Measurements from ENCODE around the gene TANK.
"Not testable (repeated sequence)": the region's sequence is repeated elsewhere in the genome, so short reads cannot be mapped to it uniquely, and the experiment has no call there.

Gene TANK

GRCh38 chr2:161233858-161234431 is 73.7 kb downstream of the TANK start:
- Histone ChIP-seq H3K36me3 (ENCODE audit: control insufficient read depth, insufficient read depth, low read length) (peaks cover 13% of the 10 kb centered on the region), H3K4me1 (ENCODE audit: control insufficient read depth, insufficient read depth, low read length) (peaks cover 9% of the 10 kb centered on the region), H3K9ac (ENCODE audit: low read length) (no peak overlapping the region), H3K9me3 (ENCODE audit: control insufficient read depth, insufficient read depth, low read depth, low read length) (no peaks in the 10 kb centered on the region), H3K4me3 (ENCODE audit: low read depth, low read length) (no peak overlapping the region), H3K27me3 (ENCODE audit: control insufficient read depth, insufficient read depth, low read length) (peaks cover 17% of the 10 kb centered on the region), H3K27ac (ENCODE audit: low read depth, low read length) (no peak overlapping the region)

- no peaks in the 10 kb centered on the region for H3K9me3 ChIP-seq (ENCODE audit: control insufficient read depth, insufficient read depth, low read depth, low read length)
- peaks cover 10% of the 10 kb centered on the region for H3K36me3 ChIP-seq (ENCODE audit: control insufficient read depth, insufficient read depth, low read length)
- H3K27me3 ChIP-seq (ENCODE audit: control insufficient read depth, insufficient read depth, low read length), result peaks cover 20% of the 10 kb centered on the region
- no peak overlapping the region for H3K4me3 ChIP-seq (ENCODE audit: low read depth, low read length)
- no peak overlapping the region for H3K9ac ChIP-seq (ENCODE audit: low read length)
- no peak overlapping the region for H3K27ac ChIP-seq (ENCODE audit: low read depth, low read length)
- H3K4me1 ChIP-seq (ENCODE audit: control insufficient read depth, insufficient read depth, low read length), result peaks cover 9% of the 10 kb centered on the region
These were observed 74.4 kb downstream of the TANK start for GRCh38 chr2:161234627-161235026.

GRCh38 chr2:161237392-161238264 is 77.4 kb downstream of the TANK start:
- no peaks in the 10 kb centered on the region for H3K9me3 ChIP-seq (ENCODE audit: control insufficient read depth, insufficient read depth, low read depth, low read length)
- H3K4me3 ChIP-seq (ENCODE audit: low read depth, low read length), result peak overlapping the region; percentile 63
- no peak overlapping the region for H3K27ac ChIP-seq (ENCODE audit: low read depth, low read length)
- H3K36me3 ChIP-seq (ENCODE audit: control insufficient read depth, insufficient read depth, low read length), result no peaks in the 10 kb centered on the region
- H3K27me3 ChIP-seq (ENCODE audit: control insufficient read depth, insufficient read depth, low read length), result peaks cover 42% of the 10 kb centered on the region
- peak overlapping the region; percentile 55 for H3K9ac ChIP-seq (ENCODE audit: low read length)
- H3K4me1 ChIP-seq (ENCODE audit: control insufficient read depth, insufficient read depth, low read length), result peaks cover 13% of the 10 kb centered on the region

GRCh38 chr2:161238265-161238559 is 78.0 kb downstream of the TANK start:
- peaks cover 14% of the 10 kb centered on the region for H3K4me1 ChIP-seq (ENCODE audit: control insufficient read depth, insufficient read depth, low read length)
- H3K27me3 ChIP-seq (ENCODE audit: control insufficient read depth, insufficient read depth, low read length), result peaks cover 42% of the 10 kb centered on the region
- no peaks in the 10 kb centered on the region for H3K36me3 ChIP-seq (ENCODE audit: control insufficient read depth, insufficient read depth, low read length)
- H3K27ac ChIP-seq (ENCODE audit: low read depth, low read length), result no peak overlapping the region
- H3K9ac ChIP-seq (ENCODE audit: low read length), result peak overlapping the region; percentile 70
- peak overlapping the region; percentile 63 for H3K4me3 ChIP-seq (ENCODE audit: low read depth, low read length)
- no peaks in the 10 kb centered on the region for H3K9me3 ChIP-seq (ENCODE audit: control insufficient read depth, insufficient read depth, low read depth, low read length)

- H3K9ac ChIP-seq (ENCODE audit: low read length), result peak overlapping the region; percentile 70
- peaks cover 19% of the 10 kb centered on the region for H3K4me1 ChIP-seq (ENCODE audit: control insufficient read depth, insufficient read depth, low read length)
- H3K27ac ChIP-seq (ENCODE audit: low read depth, low read length), result no peak overlapping the region; the same call in 1 of the 2 replicates
- H3K36me3 ChIP-seq (ENCODE audit: control insufficient read depth, insufficient read depth, low read length), result no peaks in the 10 kb centered on the region
- H3K9me3 ChIP-seq (ENCODE audit: control insufficient read depth, insufficient read depth, low read depth, low read length), result no peaks in the 10 kb centered on the region
- H3K27me3 ChIP-seq (ENCODE audit: control insufficient read depth, insufficient read depth, low read length), result peaks cover 42% of the 10 kb centered on the region
- peak overlapping the region; percentile 63 for H3K4me3 ChIP-seq (ENCODE audit: low read depth, low read length)
These were observed 78.5 kb downstream of the TANK start for GRCh38 chr2:161238560-161239325.

- H3K4me1 ChIP-seq (ENCODE audit: control insufficient read depth, insufficient read depth, low read length), result peaks cover 26% of the 10 kb centered on the region
- peak overlapping the region; percentile 63 for H3K4me3 ChIP-seq (ENCODE audit: low read depth, low read length)
- H3K9ac ChIP-seq (ENCODE audit: low read length), result peak overlapping the region; percentile 70
- no peaks in the 10 kb centered on the region for H3K36me3 ChIP-seq (ENCODE audit: control insufficient read depth, insufficient read depth, low read length)
- peaks cover 42% of the 10 kb centered on the region for H3K27me3 ChIP-seq (ENCODE audit: control insufficient read depth, insufficient read depth, low read length)
- H3K9me3 ChIP-seq (ENCODE audit: control insufficient read depth, insufficient read depth, low read depth, low read length), result no peaks in the 10 kb centered on the region
- H3K27ac ChIP-seq (ENCODE audit: low read depth, low read length), result no peak overlapping the region; the same call in 1 of the 2 replicates
These were observed 79.3 kb downstream of the TANK start for GRCh38 chr2:161239326-161240109.

- Histone ChIP-seq H3K27ac (ENCODE audit: low read depth, low read length) (no peak overlapping the region), H3K4me3 (ENCODE audit: low read depth, low read length) (no peak overlapping the region), H3K9me3 (ENCODE audit: control insufficient read depth, insufficient read depth, low read depth, low read length) (no peaks in the 10 kb centered on the region), H3K36me3 (ENCODE audit: control insufficient read depth, insufficient read depth, low read length) (no peaks in the 10 kb centered on the region), H3K27me3 (ENCODE audit: control insufficient read depth, insufficient read depth, low read length) (peaks cover 38% of the 10 kb centered on the region), H3K4me1 (ENCODE audit: control insufficient read depth, insufficient read depth, low read length) (peaks cover 31% of the 10 kb centered on the region), H3K9ac (ENCODE audit: low read length) (no peak overlapping the region)
These were observed 81.7 kb downstream of the TANK start for GRCh38 chr2:161241894-161242293.

- Histone ChIP-seq H3K4me3 (ENCODE audit: low read depth, low read length) (no peak overlapping the region), H3K27me3 (ENCODE audit: control insufficient read depth, insufficient read depth, low read length) (peaks cover 25% of the 10 kb centered on the region), H3K27ac (ENCODE audit: low read depth, low read length) (no peak overlapping the region), H3K4me1 (ENCODE audit: control insufficient read depth, insufficient read depth, low read length) (peaks cover 33% of the 10 kb centered on the region), H3K9ac (ENCODE audit: low read length) (no peak overlapping the region), H3K9me3 (ENCODE audit: control insufficient read depth, insufficient read depth, low read depth, low read length) (no peaks in the 10 kb centered on the region), H3K36me3 (ENCODE audit: control insufficient read depth, insufficient read depth, low read length) (no peaks in the 10 kb centered on the region)
These were observed 83.1 kb downstream of the TANK start for GRCh38 chr2:161243312-161243711.

- H3K4me1 ChIP-seq (ENCODE audit: control insufficient read depth, insufficient read depth, low read length), result peaks cover 33% of the 10 kb centered on the region
- H3K4me3 ChIP-seq (ENCODE audit: low read depth, low read length), result peak overlapping the region; percentile 52
- peaks cover 25% of the 10 kb centered on the region for H3K27me3 ChIP-seq (ENCODE audit: control insufficient read depth, insufficient read depth, low read length)
- H3K27ac ChIP-seq (ENCODE audit: low read depth, low read length), result no peak overlapping the region
- H3K9me3 ChIP-seq (ENCODE audit: control insufficient read depth, insufficient read depth, low read depth, low read length), result no peaks in the 10 kb centered on the region
- H3K36me3 ChIP-seq (ENCODE audit: control insufficient read depth, insufficient read depth, low read length), result no peaks in the 10 kb centered on the region
- H3K9ac ChIP-seq (ENCODE audit: low read length), result peak overlapping the region; percentile 55
These were observed 83.7 kb downstream of the TANK start for GRCh38 chr2:161243905-161244304.

- H3K27ac ChIP-seq (ENCODE audit: low read depth, low read length); H3K9me3 ChIP-seq (ENCODE audit: control insufficient read depth, insufficient read depth, low read depth, low read length); H3K36me3 ChIP-seq (ENCODE audit: control insufficient read depth, insufficient read depth, low read length): not testable (repeated sequence)
- Histone ChIP-seq H3K27me3 (ENCODE audit: control insufficient read depth, insufficient read depth, low read length) (peaks cover 22% of the 10 kb centered on the region), H3K4me3 (ENCODE audit: low read depth, low read length) (peak overlapping the region; percentile 52), H3K9ac (ENCODE audit: low read length) (peak overlapping the region; percentile 67), H3K4me1 (ENCODE audit: control insufficient read depth, insufficient read depth, low read length) (peaks cover 33% of the 10 kb centered on the region)
These were observed 84.4 kb downstream of the TANK start for GRCh38 chr2:161244387-161245260.
